Hepatocyte (in vitro differentiated cells): ENCODE measurements around the gene ITSN1.

Experiments
- CTCF ChIP-seq: fragments of 200-600 bp; sonication (generic); IDR thresholded peaks from 2 replicates; pipeline ENCODE4 v1.5.1; 2016; ENCODE audit warnings: antibody characterized with exemption, mild to moderate bottlenecking; ENCODE audit not compliant: poor library complexity
- EZH2phosphoT487 ChIP-seq: fragments of 200-600 bp; sonication (generic); IDR thresholded peaks from one replicate; pipeline ENCODE4 v1.6.1; 2018; ENCODE audit warnings: antibody characterized with exemption, mild to moderate bottlenecking, low read depth, moderate library complexity; ENCODE audit not compliant: unreplicated experiment, severe bottlenecking

- TF ChIP-seq CTCF (no peak), EZH2phosphoT487 (no peak)
Measured at GRCh38 chr21:33661146-33661545, 18.8 kb downstream of the ITSN1 start.
